Mesenchymal stem cell (in vitro differentiated cells and primary cell): Measurements from ENCODE around the gene PDK3.

Experiments
- DNase-seq: peaks from one replicate; pipeline ENCODE4 v3.0.0-alpha.2; 2013
- H2AFZ ChIP-seq: one replicate; pipeline ENCODE4 v1.6.1; 2013; ENCODE audit warnings: low read depth, mild to moderate bottlenecking, control low read depth, inconsistent platforms, low read length, moderate library complexity
- H2AK5ac ChIP-seq: 2 replicates; pipeline ENCODE4 v1.6.1; 2013; ENCODE audit warnings: low read length, moderate library complexity, mild to moderate bottlenecking, inconsistent platforms; ENCODE audit not compliant: severe bottlenecking
- H2BK120ac ChIP-seq: one replicate; pipeline ENCODE4 v1.6.1; 2013; ENCODE audit warnings: low read depth, mild to moderate bottlenecking, inconsistent platforms, low read length, moderate library complexity
- H2BK12ac ChIP-seq, 2 experiments: one replicate each; pipeline ENCODE4 v1.6.1; 2013; ENCODE audit warnings: inconsistent platforms in 2 of 2, low read length in 2 of 2, mild to moderate bottlenecking in 2 of 2, moderate library complexity in 2 of 2, control low read depth in 1 of 2
- H2BK15ac ChIP-seq: one replicate; pipeline ENCODE4 v1.6.1; 2013; ENCODE audit warnings: mild to moderate bottlenecking, low read depth, inconsistent platforms; ENCODE audit not compliant: poor library complexity, severe bottlenecking
- H2BK5ac ChIP-seq: 2 replicates; pipeline ENCODE4 v1.6.1; 2013; ENCODE audit warnings: low read depth, mild to moderate bottlenecking, low read length, control low read depth, inconsistent platforms; ENCODE audit not compliant: poor library complexity, severe bottlenecking
- H3K14ac ChIP-seq, 2 experiments: one replicate each; pipeline ENCODE4 v1.6.1; 2013; ENCODE audit warnings: inconsistent platforms in 2 of 2, low read length in 2 of 2, control low read depth in 1 of 2, mild to moderate bottlenecking in 1 of 2, moderate library complexity in 1 of 2
- H3K18ac ChIP-seq, 2 experiments: one replicate each; pipeline ENCODE4 v1.6.1; 2013; ENCODE audit warnings: inconsistent platforms in 2 of 2, low read length in 2 of 2, control low read depth in 1 of 2, low read depth in 1 of 2, mild to moderate bottlenecking in 1 of 2
- H3K23ac ChIP-seq, 2 experiments: one replicate each; pipeline ENCODE4 v1.6.1; 2013; ENCODE audit warnings: inconsistent platforms in 2 of 2, low read length in 2 of 2, mild to moderate bottlenecking in 2 of 2, moderate library complexity in 2 of 2, control low read depth in 1 of 2
- H3K27ac ChIP-seq: 2 replicates; pipeline ENCODE4 v1.5.1; 2013; ENCODE audit warnings: mild to moderate bottlenecking, moderate library complexity, low read length, control low read depth, inconsistent platforms; ENCODE audit not compliant: poor library complexity, severe bottlenecking
- H3K27me3 ChIP-seq, 2 experiments: 2 replicates each; pipeline versions ENCODE4 v1.6.1 to v1.7.0; 2013; ENCODE audit warnings: low read length in 2 of 2, mild to moderate bottlenecking in 2 of 2, moderate library complexity in 2 of 2, control low read depth in 1 of 2, inconsistent platforms in 1 of 2; ENCODE audit not compliant: control insufficient read depth in 1 of 2, insufficient read depth in 1 of 2
- H3K36me3 ChIP-seq, 2 experiments: 2 replicates each; pipeline versions ENCODE4 v1.6.1 to v1.7.0; 2013; ENCODE audit warnings: low read length in 2 of 2, control low read depth in 1 of 2, inconsistent platforms in 1 of 2, low read depth in 1 of 2, mild to moderate bottlenecking in 1 of 2; ENCODE audit not compliant: insufficient read depth in 2 of 2, control insufficient read depth in 1 of 2
- H3K4ac ChIP-seq, 2 experiments: one replicate each; pipeline ENCODE4 v1.6.1; 2013; ENCODE audit warnings: inconsistent platforms in 2 of 2, low read length in 2 of 2, mild to moderate bottlenecking in 2 of 2, moderate library complexity in 2 of 2, control low read depth in 1 of 2, low read depth in 1 of 2
- H3K4me1 ChIP-seq: 2 replicates; pipeline ENCODE4 v1.6.1; 2013; ENCODE audit warnings: low read depth, low read length, control low read depth; ENCODE audit not compliant: control insufficient read depth, insufficient read depth
- H3K4me2 ChIP-seq: 2 replicates; pipeline ENCODE4 v1.6.1; 2013; ENCODE audit warnings: low read length, mild to moderate bottlenecking, inconsistent platforms; ENCODE audit not compliant: poor library complexity, severe bottlenecking
- H3K4me3 ChIP-seq, 2 experiments: 2 replicates each; pipeline versions ENCODE4 v1.5.1 to v1.7.0; 2013; ENCODE audit warnings: low read length in 2 of 2, mild to moderate bottlenecking in 2 of 2, control low read depth in 1 of 2, low read depth in 1 of 2; ENCODE audit not compliant: insufficient read depth in 1 of 2
- H3K79me1 ChIP-seq: replicated peaks from 2 replicates; pipeline ENCODE4 v1.6.1; 2013; ENCODE audit warnings: mild to moderate bottlenecking, control low read depth, low read length, inconsistent platforms; ENCODE audit not compliant: poor library complexity, severe bottlenecking
- H3K9ac ChIP-seq: 2 replicates; pipeline ENCODE4 v1.7.0; 2013; ENCODE audit warnings: mild to moderate bottlenecking, low read length, moderate library complexity
- H3K9me3 ChIP-seq: 2 replicates; pipeline ENCODE4 v1.7.0; 2013; ENCODE audit warnings: mild to moderate bottlenecking, low read length; ENCODE audit not compliant: control insufficient read depth
- H4K8ac ChIP-seq: one replicate; pipeline ENCODE4 v1.6.1; 2013; ENCODE audit warnings: inconsistent platforms, mild to moderate bottlenecking, low read length, moderate library complexity
- H4K91ac ChIP-seq: one replicate; pipeline ENCODE4 v1.6.1; 2013; ENCODE audit warnings: mild to moderate bottlenecking, low read length, inconsistent platforms
- WGBS: methylation state at CpG from one replicate; pipeline ENCODE4 v1.1.7; 2013; ENCODE audit warnings: mixed read lengths; 5-methylcytosine and 5-hydroxymethylcytosine counted together

PDK3 gene

DNA sequence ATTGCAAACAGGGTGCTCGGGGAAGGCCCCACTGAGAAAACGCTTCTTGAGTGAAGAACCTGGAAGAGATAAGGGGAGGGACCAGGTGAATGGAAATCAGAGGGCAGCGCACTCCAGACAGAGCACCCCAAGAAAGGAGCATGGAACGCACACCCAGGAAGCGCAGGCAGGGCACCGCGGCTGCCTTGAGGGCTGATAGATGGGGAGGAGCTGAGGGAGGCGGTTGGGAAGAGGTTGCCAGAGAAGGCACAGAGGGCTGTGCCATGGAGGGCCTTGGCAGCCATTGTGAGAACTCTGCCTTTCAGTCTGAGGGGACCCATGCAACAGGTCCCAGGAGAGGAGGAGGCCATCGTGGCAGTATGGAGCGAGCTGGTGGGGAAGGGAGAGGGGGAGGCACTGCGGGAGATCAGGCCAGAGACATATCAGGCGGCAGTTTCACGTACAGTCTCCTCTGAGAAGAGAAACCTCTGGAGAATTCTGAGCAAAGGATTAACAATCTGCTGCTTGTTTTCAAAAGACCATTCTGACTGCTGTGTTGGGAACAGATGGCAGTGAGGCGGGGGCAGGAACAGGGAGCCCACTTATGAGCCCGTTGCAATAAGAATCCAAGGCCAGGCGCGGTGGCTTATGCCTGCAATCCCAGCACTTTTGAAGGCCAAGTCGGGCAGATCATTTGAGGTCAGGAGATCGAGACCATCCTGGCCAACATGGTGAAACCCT is 98.4 kb downstream of the PDK3 start:
- Histone ChIP-seq H3K27me3 (peaks cover 0 to 38% of the 10 kb centered on the region in 2 experiments), H2BK5ac (no peak overlapping the region), H3K27ac (no peak overlapping the region), H3K4me2 (no peak overlapping the region), H3K18ac (no peak overlapping the region), H3K4ac (no peak overlapping the region), H3K23ac (no peak overlapping the region), H4K8ac (no peak overlapping the region), H3K9me3 (no peaks in the 10 kb centered on the region), H3K4me1 (no peaks in the 10 kb centered on the region), H2AK5ac (no peak overlapping the region), H4K91ac (no peak overlapping the region), H3K9ac (no peak overlapping the region), H3K36me3 (no peaks in the 10 kb centered on the region), H3K14ac (no peak overlapping the region), H2BK12ac (no peak overlapping the region), H3K79me1 (no peaks in the 10 kb centered on the region), H2BK120ac (no peak overlapping the region), H2AFZ (no peak overlapping the region), H2BK15ac (no peak overlapping the region), H3K4me3 (no peak overlapping the region)
- no peak for DNase-seq
- 91% methylated on average over 16 of the region's 19 CpGs for WGBS

DNA sequence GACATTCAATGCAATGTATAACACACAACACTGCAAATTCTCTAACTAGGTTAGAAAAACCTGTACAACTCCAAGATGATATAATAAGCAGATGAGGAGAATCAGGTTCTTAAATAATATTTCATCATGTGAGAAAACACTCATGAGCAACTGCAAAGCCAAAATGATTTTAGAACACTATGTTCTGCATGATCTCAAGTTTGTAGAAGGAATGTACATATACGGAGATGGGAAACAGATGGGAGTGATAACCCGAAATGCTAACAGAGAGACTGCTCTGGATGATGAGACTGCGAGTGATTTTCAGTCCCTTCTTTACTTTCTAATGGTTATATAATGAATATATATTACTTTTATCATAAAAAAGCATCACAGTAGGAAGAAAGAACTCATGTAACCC is 101.2 kb downstream of the PDK3 start:
- Histone ChIP-seq H3K9me3 (no peaks in the 10 kb centered on the region), H3K79me1 (no peaks in the 10 kb centered on the region), H2BK12ac (no peak overlapping the region), H4K8ac (no peak overlapping the region), H3K4me2 (no peak overlapping the region), H2BK5ac (no peak overlapping the region), H3K36me3 (no peaks in the 10 kb centered on the region), H2AK5ac (no peak overlapping the region), H3K4me1 (no peaks in the 10 kb centered on the region), H3K9ac (no peak overlapping the region), H2BK15ac (no peak overlapping the region), H3K14ac (no peak overlapping the region), H3K27ac (no peak overlapping the region), H3K23ac (no peak overlapping the region), H3K4me3 (no peak overlapping the region), H3K27me3 (peaks cover 0 to 33% of the 10 kb centered on the region in 2 experiments), H3K18ac (no peak overlapping the region), H4K91ac (no peak overlapping the region), H3K4ac (no peak overlapping the region), H2BK120ac (no peak overlapping the region), H2AFZ (no peak overlapping the region)
- DNase-seq, result no peak
- WGBS, result no CpG with 5 or more reads among the region's 3 CpGs

DNA sequence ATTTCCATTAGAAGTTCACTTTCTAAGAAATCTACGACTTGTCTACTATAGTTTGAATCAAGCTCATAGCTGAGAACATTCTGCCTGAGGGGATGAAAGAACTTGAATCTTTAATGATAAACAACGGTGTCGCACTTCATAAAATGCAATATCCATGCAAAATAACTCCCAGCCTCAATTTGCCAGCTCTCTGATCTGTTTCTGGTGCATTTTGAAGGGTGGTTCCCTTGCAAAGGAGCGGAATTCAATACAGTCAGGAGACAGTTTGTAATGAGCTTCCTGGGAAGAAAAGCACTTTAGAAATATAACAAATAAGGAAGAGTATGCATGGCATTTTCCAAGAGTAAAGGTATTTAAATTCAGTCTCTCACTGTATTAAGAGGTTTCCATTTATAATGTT is 102.1 kb downstream of the PDK3 start:
- no peak overlapping the region for H3K4me3 ChIP-seq
- 100% methylated on average over 1 of the region's 4 CpGs for WGBS
- H2BK15ac ChIP-seq, result no peak overlapping the region
- no peak overlapping the region for H3K23ac ChIP-seq
- no peaks in the 10 kb centered on the region for H3K9me3 ChIP-seq
- H2BK12ac ChIP-seq, result no peak overlapping the region
- no peak for DNase-seq
- no peaks in the 10 kb centered on the region for H3K79me1 ChIP-seq
- H2BK5ac ChIP-seq, result no peak overlapping the region
- H3K14ac ChIP-seq, result no peak overlapping the region
- H3K18ac ChIP-seq, result no peak overlapping the region
- no peaks in the 10 kb centered on the region for H3K36me3 ChIP-seq
- no peak overlapping the region for H4K91ac ChIP-seq
- H2BK120ac ChIP-seq, result no peak overlapping the region
- no peak overlapping the region for H3K4me2 ChIP-seq
- H2AFZ ChIP-seq, result no peak overlapping the region
- no peak overlapping the region for H3K27ac ChIP-seq
- H3K27me3 ChIP-seq, result peaks cover 0 to 33% of the 10 kb centered on the region in 2 experiments
- H4K8ac ChIP-seq, result no peak overlapping the region
- no peak overlapping the region for H3K4ac ChIP-seq
- no peaks in the 10 kb centered on the region for H3K4me1 ChIP-seq
- no peak overlapping the region for H2AK5ac ChIP-seq
- no peak overlapping the region for H3K9ac ChIP-seq

DNA sequence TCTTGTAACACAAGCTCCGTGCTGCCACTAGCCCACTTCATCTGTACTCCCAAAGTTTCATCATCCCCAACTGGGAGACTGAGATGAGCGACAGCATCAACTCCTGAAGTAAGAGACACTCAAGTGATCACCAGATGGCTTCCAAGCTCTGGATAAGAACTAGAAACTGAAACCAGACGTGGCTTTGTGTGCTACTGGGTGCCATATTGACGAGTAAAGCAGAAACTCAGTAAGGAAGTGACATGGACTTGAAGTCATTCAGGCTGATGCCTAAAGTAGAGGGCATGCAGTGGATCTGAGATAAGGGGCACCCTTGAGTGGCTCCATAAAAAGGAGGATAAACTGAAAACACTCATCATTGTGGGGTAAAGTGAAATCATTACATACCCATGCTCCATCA is 109.7 kb downstream of the PDK3 start:
- H4K8ac ChIP-seq, result no peak overlapping the region
- no peak overlapping the region for H3K4me2 ChIP-seq
- no peak overlapping the region for H3K27ac ChIP-seq
- H2AK5ac ChIP-seq, result no peak overlapping the region
- no peak overlapping the region for H3K18ac ChIP-seq
- no peak for DNase-seq
- H3K79me1 ChIP-seq, result no peaks in the 10 kb centered on the region
- H4K91ac ChIP-seq, result no peak overlapping the region
- no peak overlapping the region for H3K9ac ChIP-seq
- H3K9me3 ChIP-seq, result no peaks in the 10 kb centered on the region
- no peak overlapping the region for H2BK120ac ChIP-seq
- H3K4me1 ChIP-seq, result no peaks in the 10 kb centered on the region
- no peak overlapping the region for H2AFZ ChIP-seq
- no peaks in the 10 kb centered on the region for H3K36me3 ChIP-seq
- H3K14ac ChIP-seq, result no peak overlapping the region
- no peak overlapping the region for H3K4me3 ChIP-seq
- H3K4ac ChIP-seq, result no peak overlapping the region
- WGBS, result 86% methylated on average over 4 of the region's 4 CpGs
- no peak overlapping the region for H2BK5ac ChIP-seq
- peaks cover 0 to 17% of the 10 kb centered on the region in 2 experiments for H3K27me3 ChIP-seq
- H3K23ac ChIP-seq, result no peak overlapping the region
- H2BK15ac ChIP-seq, result no peak overlapping the region
- no peak overlapping the region for H2BK12ac ChIP-seq
